Fibroblast of pulmonary artery (primary cell): ENCODE results near the gene EFHC2.

Experiments
- DNase-seq: peaks from one replicate; pipeline ENCODE4 v3.0.0-alpha.2; 2010; ENCODE audit warnings: low read depth
- H3K4me3 ChIP-seq: replicated peaks from 2 replicates; pipeline ENCODE4 v1.5.1; 2011; ENCODE audit warnings: low read depth, mild to moderate bottlenecking, control low read depth, low read length, moderate library complexity
- CTCF ChIP-seq: IDR thresholded peaks from 2 replicates; pipeline ENCODE4 v1.5.1; 2011; ENCODE audit warnings: mild to moderate bottlenecking, control low read depth, low read length, inconsistent platforms; ENCODE audit errors: missing control alignments

EFHC2 gene

GRCh38 chrX:44227991-44228390 lies 115.5 kb downstream of the EFHC2 start:
- TF ChIP-seq CTCF: no peak
- DNase-seq: no peak
- H3K4me3 ChIP-seq: no peak overlapping the region

- no peak for DNase-seq
- no peak overlapping the region for H3K4me3 ChIP-seq
- TF ChIP-seq CTCF: no peak
Observed at GRCh38 chrX:44225667-44226066, 117.8 kb downstream of the EFHC2 start.

GRCh38 chrX:44224760-44225159 lies 118.7 kb downstream of the EFHC2 start:
- H3K4me3 ChIP-seq: no peak overlapping the region
- TF ChIP-seq CTCF: no peak
- DNase-seq: no peak

GRCh38 chrX:44223150-44223549 lies 120.3 kb downstream of the EFHC2 start:
- H3K4me3 ChIP-seq: no peak overlapping the region
- peak; percentile 34 for DNase-seq
- TF ChIP-seq CTCF: no peak

- no peak for DNase-seq
- TF ChIP-seq CTCF: no peak
- H3K4me3 ChIP-seq: no peak overlapping the region
Observed at GRCh38 chrX:44218465-44218864, 125.0 kb downstream of the EFHC2 start.

- H3K4me3 ChIP-seq: no peak overlapping the region
- TF ChIP-seq CTCF: no peak
- DNase-seq: no peak
Observed at GRCh38 chrX:44216171-44216570, 127.3 kb downstream of the EFHC2 start.

- DNase-seq: no peak
- H3K4me3 ChIP-seq: no peak overlapping the region
- no peak for TF ChIP-seq CTCF
Observed at GRCh38 chrX:44203791-44204190, 139.7 kb downstream of the EFHC2 start.
